Measurements from ENCODE around the gene BRD9. TPM values are rescaled to one million over a fixed set of nuclear protein-coding genes. Genes with fewer than 3 reads are reported as not detected.
"Not testable (repeated sequence)": the region's sequence is repeated elsewhere in the genome, so short reads cannot be mapped to it uniquely, and the experiment has no call there.

BRD9 gene
- total RNA-seq, result 100 to 1,000 TPM; 179 to 200 TPM
- total RNA-seq, result 109 to 149 reads per million in 2 donors

DNA sequence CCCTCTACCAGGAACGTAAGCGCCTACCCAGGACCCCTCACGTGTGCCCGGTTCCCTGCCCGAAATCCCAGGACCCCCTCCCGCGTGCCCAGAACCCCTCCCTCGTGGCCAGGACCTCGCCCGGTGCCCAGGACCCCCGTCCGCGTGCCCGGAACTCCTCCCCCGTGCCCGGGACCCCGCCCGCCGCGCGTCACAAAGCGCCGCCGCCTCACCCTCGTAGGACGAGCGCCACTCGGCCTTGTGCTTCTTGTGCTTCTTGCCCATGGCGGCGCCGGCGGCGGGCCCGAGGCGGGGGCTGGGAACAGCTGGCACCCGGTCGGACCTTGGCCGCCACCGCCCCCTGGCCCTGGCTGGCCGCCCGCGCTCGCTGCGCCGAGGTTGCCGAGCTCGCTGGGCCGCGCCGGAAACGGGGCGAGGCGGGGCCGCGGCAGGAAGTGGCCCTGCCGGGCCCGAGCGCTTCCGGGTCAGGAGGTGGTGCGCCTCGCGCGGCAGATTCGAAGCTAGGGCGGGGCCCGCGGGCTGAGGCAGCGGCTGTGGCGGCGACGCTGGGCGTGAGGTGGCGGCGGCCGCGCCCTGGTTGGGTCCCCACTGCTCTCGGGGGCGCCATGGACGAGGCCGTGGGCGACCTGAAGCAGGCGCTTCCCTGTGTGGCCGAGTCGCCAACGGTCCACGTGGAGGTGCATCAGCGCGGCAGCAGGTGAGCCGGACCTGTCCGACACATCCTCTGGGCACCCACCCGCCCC, at the start of gene BRD9, which contains the start of gene TRIP13:
Gene BRD9 (minus strand): TSS at position 408 of the 743 bp plus-strand sequence. CDS start 144 bp downstream, at position 264.
Gene TRIP13 (plus strand): TSS at position 491 of the 743 bp plus-strand sequence. CDS start 115 bp downstream, at position 606.
- DNase-seq, result peak; percentile 79 to 84 (median 80)
- ATAC-seq, result peak; percentile 93
- Mint-ChIP-seq H3K4me3 (peak within 1 kb of the TSS; percentile 86), H3K36me3 (ENCODE audit: low read depth) (peaks cover 3% of the 10 kb centered on the region), H3K27me3 (no peaks in the 10 kb centered on the region), H3K4me1 (peaks cover 11% of the 10 kb centered on the region), H3K27ac (peak within 1 kb of the TSS; percentile 98)
- no peaks in the 10 kb centered on the region for H3K9me3 ChIP-seq (ENCODE audit: control insufficient read depth, low read length, poor library complexity, severe bottlenecking)

DNA sequence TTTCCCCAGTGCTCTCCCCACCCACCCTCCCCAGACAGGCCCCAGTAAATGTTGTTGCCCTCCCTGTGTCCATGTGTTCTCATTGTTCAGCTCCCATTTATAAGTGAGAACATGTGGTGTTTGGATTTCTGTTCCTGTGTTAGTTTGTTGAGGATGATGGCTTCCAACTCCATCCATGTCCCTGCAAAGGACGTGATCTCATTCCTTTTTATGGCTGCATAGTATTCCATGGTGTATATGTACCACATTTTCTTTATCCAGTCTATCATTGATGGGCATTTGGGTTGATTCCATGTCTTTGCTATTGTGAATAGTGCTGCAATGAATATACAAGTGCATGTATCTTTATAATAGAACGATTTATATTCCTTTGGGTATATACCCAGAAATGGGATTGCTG, 48.1 kb upstream of the BRD9 start:
- ATAC-seq; DNase-seq; H3K36me3 Mint-ChIP-seq (ENCODE audit: low read depth); H3K27ac Mint-ChIP-seq; H3K4me1 Mint-ChIP-seq; H3K4me3 Mint-ChIP-seq; H3K9me3 ChIP-seq (ENCODE audit: control insufficient read depth, low read length, poor library complexity, severe bottlenecking): not testable (repeated sequence)
- H3K27me3 Mint-ChIP-seq, result peaks cover 46% of the 10 kb centered on the region

DNA sequence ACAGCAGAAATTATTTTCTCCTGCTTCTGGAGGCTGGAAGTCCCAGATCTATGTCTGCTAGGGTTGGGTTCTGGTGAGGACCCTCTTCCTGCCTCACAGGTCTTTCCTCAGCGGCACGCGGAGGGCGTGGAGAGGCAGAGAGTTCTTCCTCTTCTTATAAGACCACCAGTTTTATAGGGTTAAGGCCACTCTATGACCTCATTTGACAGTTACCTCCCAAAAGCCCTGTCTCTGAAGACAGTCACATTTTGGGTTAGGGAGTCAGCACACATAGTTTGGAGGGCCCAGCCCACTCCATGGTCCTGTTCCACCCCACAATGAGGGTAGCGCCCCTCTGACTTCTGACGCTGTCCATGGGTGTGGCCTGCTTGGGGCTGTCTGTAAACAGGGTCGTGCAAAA, 46.8 kb upstream of the BRD9 start:
- H3K27ac Mint-ChIP-seq, result no peak overlapping the region
- DNase-seq, result no peak
- H3K36me3 Mint-ChIP-seq (ENCODE audit: low read depth), result peaks cover 2% of the 10 kb centered on the region
- no peak for ATAC-seq
- H3K9me3 ChIP-seq (ENCODE audit: control insufficient read depth, low read length, poor library complexity, severe bottlenecking), result no peaks in the 10 kb centered on the region
- peaks cover 35% of the 10 kb centered on the region for H3K27me3 Mint-ChIP-seq
- no peak overlapping the region for H3K4me3 Mint-ChIP-seq
- H3K4me1 Mint-ChIP-seq, result peaks cover 2% of the 10 kb centered on the region

DNA sequence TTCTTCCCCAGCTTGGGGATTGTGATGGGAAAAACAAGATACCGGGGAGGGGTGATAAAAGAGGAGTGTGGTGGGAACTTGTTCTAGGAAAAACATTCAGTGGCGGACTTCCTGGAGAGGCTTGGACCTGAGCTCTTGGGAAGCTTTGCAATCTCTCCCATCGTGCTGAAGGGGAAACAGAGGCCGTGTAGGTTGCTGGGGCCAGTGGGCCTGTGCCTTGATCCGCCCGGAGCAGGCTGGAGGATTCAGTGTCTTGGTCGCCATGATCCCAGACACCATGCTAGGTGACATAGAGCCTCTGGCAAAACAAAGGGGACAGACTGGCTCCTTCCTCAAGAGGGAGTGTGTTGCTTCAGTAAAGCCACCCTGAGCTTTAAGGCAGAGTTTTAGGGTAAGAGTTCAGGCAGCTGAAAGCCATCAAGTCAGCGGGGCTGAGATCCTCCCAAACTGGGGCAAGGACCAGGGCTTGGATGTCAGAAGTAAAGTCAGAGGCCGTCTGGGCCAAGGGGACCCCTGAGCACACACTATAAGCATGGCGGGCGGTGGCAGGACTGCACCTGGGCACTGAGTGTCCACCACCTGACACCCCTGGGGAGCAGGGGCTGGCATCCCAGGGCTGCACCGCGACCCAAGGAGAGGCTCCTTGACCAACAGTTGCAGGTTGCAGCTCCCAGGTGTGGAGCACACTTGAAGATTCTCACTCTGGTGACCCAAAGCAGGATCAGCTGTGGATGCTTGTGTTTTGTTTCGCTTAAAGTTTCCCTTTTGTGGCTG, 44.7 kb upstream of the BRD9 start:
- no peak for ATAC-seq
- no peak overlapping the region for H3K27ac Mint-ChIP-seq
- no peak overlapping the region for H3K4me3 Mint-ChIP-seq
- no peaks in the 10 kb centered on the region for H3K9me3 ChIP-seq (ENCODE audit: control insufficient read depth, low read length, poor library complexity, severe bottlenecking)
- peaks cover 2% of the 10 kb centered on the region for H3K4me1 Mint-ChIP-seq
- H3K36me3 Mint-ChIP-seq (ENCODE audit: low read depth), result peaks cover 2% of the 10 kb centered on the region
- DNase-seq, result no peak
- H3K27me3 Mint-ChIP-seq, result peaks cover 18% of the 10 kb centered on the region

DNA sequence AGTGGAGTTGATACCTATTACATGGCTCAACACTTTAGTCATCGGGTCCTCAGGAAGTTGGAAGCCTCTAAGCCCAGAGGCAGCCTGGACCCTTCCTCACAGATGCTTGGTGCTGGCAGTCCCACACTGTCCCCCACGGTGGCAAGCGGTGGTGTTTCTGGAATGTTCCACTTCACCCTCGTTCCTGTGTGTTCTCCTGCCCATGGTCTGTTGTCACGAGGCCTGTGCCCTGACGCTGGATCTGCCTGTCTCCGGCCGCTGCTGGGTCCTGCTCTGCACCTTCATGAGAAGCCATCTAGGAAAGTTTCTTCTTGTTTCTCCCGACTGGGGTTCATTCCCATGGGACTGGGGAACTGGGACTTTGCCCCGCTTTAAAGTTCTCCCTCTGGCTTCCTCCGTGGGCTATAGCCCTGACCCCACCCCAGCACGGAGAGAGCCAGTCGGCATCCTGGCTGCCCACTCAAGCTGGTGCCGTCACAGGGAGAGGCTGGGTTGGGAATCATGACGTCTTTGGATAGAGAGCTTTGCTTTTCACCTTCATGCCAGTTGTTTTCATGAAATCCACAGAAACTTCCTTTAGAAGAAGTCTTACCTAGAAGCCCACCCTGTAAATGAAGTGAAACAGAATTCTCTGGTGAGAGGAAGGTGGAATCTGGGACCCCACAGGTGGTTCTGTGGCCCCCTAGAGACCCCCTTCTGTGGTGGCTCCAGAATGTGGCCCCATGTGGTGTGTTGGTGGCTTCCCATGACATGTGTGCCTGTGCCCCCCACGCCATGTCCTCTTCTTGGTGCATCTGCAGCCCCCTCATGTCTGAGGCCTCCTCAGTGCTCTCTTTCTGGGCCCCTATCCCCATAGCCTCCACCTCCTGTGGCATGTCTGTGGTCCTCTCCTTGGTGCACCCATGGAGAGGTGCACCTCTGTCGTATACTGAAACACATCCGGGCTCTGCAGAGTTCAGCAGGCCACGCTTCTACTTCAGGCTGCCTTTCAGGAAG, 43.8 kb upstream of the BRD9 start:
- ATAC-seq, result no peak
- peaks cover 18% of the 10 kb centered on the region for H3K27me3 Mint-ChIP-seq
- DNase-seq, result no peak
- H3K27ac Mint-ChIP-seq, result no peak overlapping the region
- H3K4me3 Mint-ChIP-seq, result no peak overlapping the region
- H3K4me1 Mint-ChIP-seq, result peaks cover 2% of the 10 kb centered on the region
- no peaks in the 10 kb centered on the region for H3K9me3 ChIP-seq (ENCODE audit: control insufficient read depth, low read length, poor library complexity, severe bottlenecking)
- peaks cover 2% of the 10 kb centered on the region for H3K36me3 Mint-ChIP-seq (ENCODE audit: low read depth)

DNA sequence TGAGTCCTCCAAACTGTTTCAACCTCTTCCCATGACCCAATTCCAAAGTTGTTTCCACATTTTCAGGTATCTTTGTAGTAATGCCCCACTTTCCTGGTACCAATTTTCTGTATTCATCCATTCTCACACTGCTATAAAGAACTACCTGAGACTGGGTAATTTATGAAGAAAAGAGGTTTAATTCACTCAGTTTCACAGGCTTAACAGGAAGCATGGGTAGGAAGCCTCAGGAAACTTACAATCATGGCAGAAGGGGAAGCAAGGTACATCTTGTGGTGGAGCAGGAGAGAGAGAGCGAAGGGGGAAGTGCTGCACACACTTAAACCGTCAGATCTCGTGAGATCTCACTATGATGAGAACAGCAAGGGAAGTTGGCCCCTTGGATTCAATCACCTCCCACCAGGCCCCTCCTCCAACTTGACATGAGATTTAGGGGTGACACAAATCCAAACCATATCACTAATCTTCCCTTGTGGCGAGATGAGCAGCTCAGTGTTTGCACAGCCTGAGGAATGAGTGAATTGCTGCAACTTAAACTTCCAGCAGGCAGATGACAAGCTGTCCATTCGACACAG, 43.0 kb upstream of the BRD9 start:
- H3K27me3 Mint-ChIP-seq, result peaks cover 9% of the 10 kb centered on the region
- no peak overlapping the region for H3K27ac Mint-ChIP-seq
- ATAC-seq, result no peak

DNA sequence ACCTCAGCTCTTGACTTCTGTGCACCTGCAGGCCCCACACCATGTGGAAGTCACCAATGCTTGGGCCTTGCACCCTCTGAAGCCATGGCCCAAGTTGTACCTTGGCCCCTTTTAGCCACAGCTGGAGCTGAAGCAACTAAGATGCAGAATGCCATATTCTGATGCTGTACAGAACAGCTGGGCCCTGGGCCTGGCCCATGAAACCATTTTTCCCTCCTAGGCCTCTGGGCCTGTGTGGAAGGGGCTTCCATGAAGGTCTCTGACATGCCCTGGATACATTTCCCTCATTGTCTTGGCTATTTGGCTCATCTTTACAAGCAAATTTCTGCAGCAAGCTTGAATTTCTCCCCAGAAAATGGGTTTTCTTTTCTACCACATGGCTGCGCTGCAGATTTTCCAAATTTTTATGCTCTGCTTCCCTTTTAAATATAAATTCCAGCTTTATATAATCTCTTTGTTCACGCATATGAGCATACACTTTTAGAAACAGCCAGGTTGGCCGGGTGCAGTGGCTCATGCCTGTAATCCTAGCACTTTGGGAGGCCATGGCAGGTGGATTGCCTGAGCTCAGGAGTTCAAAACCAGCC, 41.9 kb upstream of the BRD9 start:
- DNase-seq; H3K4me3 Mint-ChIP-seq; H3K4me1 Mint-ChIP-seq; H3K36me3 Mint-ChIP-seq (ENCODE audit: low read depth); H3K9me3 ChIP-seq (ENCODE audit: control insufficient read depth, low read length, poor library complexity, severe bottlenecking); ATAC-seq: not testable (repeated sequence)
- H3K27me3 Mint-ChIP-seq, result peaks cover 17% of the 10 kb centered on the region
- H3K27ac Mint-ChIP-seq, result peak overlapping the region; percentile 56

More for the DNA sequence above, 43.0 kb upstream of the BRD9 start:
- H3K4me3 Mint-ChIP-seq, result no peak overlapping the region
- no peak for DNase-seq
- no peaks in the 10 kb centered on the region for H3K9me3 ChIP-seq (ENCODE audit: control insufficient read depth, low read length, poor library complexity, severe bottlenecking)
- peaks cover 2% of the 10 kb centered on the region for H3K36me3 Mint-ChIP-seq (ENCODE audit: low read depth)
- peaks cover 2% of the 10 kb centered on the region for H3K4me1 Mint-ChIP-seq

DNA sequence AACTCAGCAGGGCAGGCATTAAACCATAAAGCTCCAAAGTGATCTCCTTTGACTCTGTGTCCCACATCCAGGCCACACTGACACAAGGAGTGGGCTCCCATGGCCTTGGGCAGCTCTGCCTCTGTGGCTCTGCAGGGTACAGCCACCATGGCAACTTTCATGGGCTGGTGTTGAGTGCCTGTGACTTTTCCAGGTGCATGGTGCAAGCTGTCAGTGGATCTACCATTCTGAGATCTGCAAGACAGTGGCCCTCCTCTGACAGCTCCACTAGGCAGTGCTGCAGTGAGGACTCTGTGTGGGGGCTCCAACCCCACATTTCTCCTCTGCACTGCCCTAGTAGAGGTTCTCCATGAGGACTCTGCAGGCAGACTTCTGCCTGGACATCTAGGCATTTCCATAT, 41.4 kb upstream of the BRD9 start:
- not testable (repeated sequence) for H3K4me1 Mint-ChIP-seq; H3K27ac Mint-ChIP-seq; H3K4me3 Mint-ChIP-seq; DNase-seq; H3K36me3 Mint-ChIP-seq (ENCODE audit: low read depth); H3K9me3 ChIP-seq (ENCODE audit: control insufficient read depth, low read length, poor library complexity, severe bottlenecking); ATAC-seq
- H3K27me3 Mint-ChIP-seq, result peaks cover 20% of the 10 kb centered on the region

DNA sequence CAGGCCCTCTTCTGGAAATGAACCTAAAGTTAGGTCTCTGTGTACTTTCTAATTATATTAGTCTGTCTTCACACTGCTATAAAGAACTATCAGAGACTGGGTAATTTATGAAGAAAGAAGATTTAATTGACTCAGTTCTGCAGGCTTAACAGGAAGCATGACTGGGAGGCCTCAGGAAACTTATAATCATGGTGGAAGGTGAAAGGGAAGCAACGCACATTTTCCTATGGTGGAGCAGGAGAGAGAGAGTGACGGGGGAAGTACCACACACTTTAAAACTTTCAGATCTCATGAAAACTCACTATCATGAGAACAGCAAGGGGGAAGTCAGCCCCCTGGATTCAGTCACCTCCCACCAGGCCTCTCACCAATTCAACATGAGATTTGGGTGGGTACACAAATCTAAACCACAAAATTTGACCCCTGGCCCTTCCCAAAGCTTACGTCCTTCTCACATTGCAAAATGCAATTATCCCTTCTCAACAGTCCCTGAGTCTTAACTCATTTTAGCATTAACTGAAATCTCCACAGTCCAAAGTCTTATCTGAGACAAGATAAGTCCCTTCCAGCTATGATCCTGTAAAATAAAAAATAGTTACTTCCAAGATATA, 40.8 kb upstream of the BRD9 start:
- Mint-ChIP-seq H3K4me3 (no peak overlapping the region), H3K27ac (no peak overlapping the region), H3K27me3 (peaks cover 26% of the 10 kb centered on the region), H3K4me1 (peaks cover 2% of the 10 kb centered on the region), H3K36me3 (ENCODE audit: low read depth) (peaks cover 7% of the 10 kb centered on the region)
- ATAC-seq, result no peak
- H3K9me3 ChIP-seq (ENCODE audit: control insufficient read depth, low read length, poor library complexity, severe bottlenecking), result no peaks in the 10 kb centered on the region
- DNase-seq, result no peak

DNA sequence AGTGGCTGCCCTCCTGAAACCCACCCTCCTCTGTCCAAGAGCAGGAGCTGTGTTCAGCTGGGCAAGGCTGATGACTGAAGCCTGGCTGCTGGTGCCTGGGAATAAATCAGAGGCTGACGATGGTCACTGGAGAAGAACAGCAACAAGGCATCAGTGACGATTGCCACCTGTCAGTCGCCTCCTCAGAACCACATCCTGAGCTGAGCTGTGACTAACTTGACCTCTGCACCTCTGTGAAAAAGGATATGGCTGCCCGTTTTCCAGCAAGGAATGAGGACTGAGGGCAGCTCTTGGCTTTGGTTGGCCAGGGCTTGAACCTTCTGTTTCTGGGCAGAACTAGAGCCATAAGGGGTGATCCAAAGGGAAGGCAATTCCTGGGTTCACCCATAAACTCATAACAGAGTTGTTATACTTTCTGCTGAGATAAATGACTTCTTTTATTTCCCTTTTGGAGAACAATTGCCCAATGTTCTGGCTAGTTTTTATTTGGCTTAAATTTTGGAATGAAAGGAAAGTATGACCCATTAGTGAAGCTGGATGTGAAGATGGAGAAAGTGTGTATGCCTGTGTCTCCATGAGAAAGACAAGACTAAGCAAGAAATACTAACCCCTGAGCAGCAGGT, 40.1 kb upstream of the BRD9 start:
- H3K27ac Mint-ChIP-seq, result no peak overlapping the region
- H3K4me1 Mint-ChIP-seq, result peaks cover 4% of the 10 kb centered on the region
- ATAC-seq (no peak), DNase-seq (no peak)
- H3K36me3 Mint-ChIP-seq (ENCODE audit: low read depth), result peaks cover 9% of the 10 kb centered on the region
- H3K9me3 ChIP-seq (ENCODE audit: control insufficient read depth, low read length, poor library complexity, severe bottlenecking), result no peaks in the 10 kb centered on the region
- H3K27me3 Mint-ChIP-seq, result peaks cover 32% of the 10 kb centered on the region
- no peak overlapping the region for H3K4me3 Mint-ChIP-seq

DNA sequence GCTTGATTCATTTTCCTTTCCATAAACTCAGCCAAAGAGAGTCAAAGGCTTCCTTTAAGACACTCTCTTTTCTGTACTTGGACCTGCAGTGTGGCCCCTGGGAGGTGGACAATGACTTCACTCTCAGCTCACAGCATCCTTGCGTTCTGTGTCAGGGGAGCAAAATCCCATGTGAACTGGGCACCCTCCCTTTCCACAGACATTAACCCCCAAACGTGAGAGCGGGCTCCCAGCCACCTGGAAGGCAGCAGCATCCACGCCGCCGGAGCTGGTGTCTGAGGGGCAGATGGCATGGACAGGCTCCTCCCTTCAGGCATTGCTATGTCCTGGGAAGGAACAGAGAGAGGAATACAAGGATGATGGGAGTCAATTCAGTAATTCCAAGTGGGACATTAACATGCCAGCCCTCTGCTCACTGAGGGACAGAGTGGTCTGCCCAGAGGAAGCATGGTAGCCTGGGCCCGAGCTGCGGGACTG, 39.6 kb upstream of the BRD9 start:
- H3K9me3 ChIP-seq (ENCODE audit: control insufficient read depth, low read length, poor library complexity, severe bottlenecking), result no peaks in the 10 kb centered on the region
- Mint-ChIP-seq H3K36me3 (ENCODE audit: low read depth) (peaks cover 9% of the 10 kb centered on the region), H3K4me1 (peaks cover 4% of the 10 kb centered on the region), H3K27ac (no peak overlapping the region), H3K27me3 (peaks cover 37% of the 10 kb centered on the region), H3K4me3 (no peak overlapping the region)
- ATAC-seq (no peak), DNase-seq (no peak)
